ENCODE data around the gene HSPA12B.

HSPA12B gene

GRCh38 chr20:3767110-3767426 is 34.6 kb downstream of the HSPA12B start:
- no peak for DNase-seq (ENCODE audit: low spot score)

- peak; percentile 99 for DNase-seq (ENCODE audit: low spot score)
These were observed 35.2 kb downstream of the HSPA12B start, which contains the start of gene ADISSP for GRCh38 chr20:3767427-3768341. TSS of gene ADISSP (minus strand) at chr20:3767753. CDS start at chr20:3760100, 7,653 bp downstream.

- DNase-seq (ENCODE audit: low spot score), result peak; percentile 82
These were observed 36.1 kb downstream of the HSPA12B start for GRCh38 chr20:3768342-3769130.

GRCh38 chr20:3771552-3772058 is 39.1 kb downstream of the HSPA12B start:
- no peak for DNase-seq (ENCODE audit: low spot score)

- DNase-seq (ENCODE audit: low spot score), result no peak
These were observed 43.1 kb downstream of the HSPA12B start for GRCh38 chr20:3775457-3776108.

- peak; percentile 62 for DNase-seq (ENCODE audit: low spot score)
These were observed 44.9 kb downstream of the HSPA12B start for GRCh38 chr20:3777381-3777715.

GRCh38 chr20:3777716-3778629 is 45.5 kb downstream of the HSPA12B start:
- DNase-seq (ENCODE audit: low spot score), result peak; percentile 72

GRCh38 chr20:3778976-3779375 is 46.5 kb downstream of the HSPA12B start:
- no peak for DNase-seq (ENCODE audit: low spot score)

GRCh38 chr20:3781153-3781910 is 48.8 kb downstream of the HSPA12B start, which contains the start of gene SPEF1:
TSS of gene SPEF1 (minus strand) at chr20:3781448. CDS start at chr20:3781287, 161 bp downstream.
- DNase-seq (ENCODE audit: low spot score), result peak; percentile 84

- DNase-seq (ENCODE audit: low spot score), result no peak
These were observed 50.1 kb downstream of the HSPA12B start for GRCh38 chr20:3782597-3782996.

- DNase-seq (ENCODE audit: low spot score), result no peak
These were observed 50.6 kb downstream of the HSPA12B start for GRCh38 chr20:3783068-3783489.

GRCh38 chr20:3783511-3784195 is 51.2 kb downstream of the HSPA12B start:
- DNase-seq (ENCODE audit: low spot score), result no peak

GRCh38 chr20:3784216-3784853 is 51.9 kb downstream of the HSPA12B start:
- no peak for DNase-seq (ENCODE audit: low spot score)

GRCh38 chr20:3784863-3785239 is 52.4 kb downstream of the HSPA12B start:
- no peak for DNase-seq (ENCODE audit: low spot score)

- no peak for DNase-seq (ENCODE audit: low spot score)
These were observed 53.0 kb downstream of the HSPA12B start for GRCh38 chr20:3785240-3786125.

GRCh38 chr20:3786126-3786484 is 53.6 kb downstream of the HSPA12B start:
- no peak for DNase-seq (ENCODE audit: low spot score)

GRCh38 chr20:3786665-3787323 is 54.3 kb downstream of the HSPA12B start, which contains the start of gene CENPB:
TSS of gene CENPB (minus strand) at chr20:3786740. CDS start at chr20:3786483, 257 bp downstream.
- DNase-seq (ENCODE audit: low spot score), result peak; percentile 87

Data from germinal center (tissue), 1 donor.